ENCODE measurements around the gene SLC5A3.

Gene SLC5A3

GRCh38 chr21:34105947-34106541 is 32.7 kb downstream of the SLC5A3 start:
- no peak for DNase-seq

- no peak for DNase-seq
These were observed 34.2 kb downstream of the SLC5A3 start for GRCh38 chr21:34107606-34108005.

- no peak for DNase-seq
These were observed 35.7 kb downstream of the SLC5A3 start for GRCh38 chr21:34109075-34109474.

- DNase-seq, result no peak
These were observed 37.3 kb downstream of the SLC5A3 start for GRCh38 chr21:34110594-34111202.

- no peak for DNase-seq
These were observed 39.1 kb downstream of the SLC5A3 start for GRCh38 chr21:34112316-34113033.

GRCh38 chr21:34113842-34114241 is 40.5 kb downstream of the SLC5A3 start:
- no peak for DNase-seq

GRCh38 chr21:34115160-34115559 is 41.8 kb downstream of the SLC5A3 start:
- DNase-seq, result no peak

- DNase-seq, result no peak
These were observed 43.2 kb downstream of the SLC5A3 start for GRCh38 chr21:34116569-34116968.

- DNase-seq, result no peak
These were observed 47.5 kb downstream of the SLC5A3 start for GRCh38 chr21:34120867-34121266.

GRCh38 chr21:34122047-34122446 is 48.7 kb downstream of the SLC5A3 start:
- DNase-seq, result no peak

Measured in fibroblast of skin of scalp (primary cell).